Activated naive CD4-positive, alpha-beta T cell treated with anti-CD3 and anti-CD28 coated beads for 36 hours (primary cell): Measurements from ENCODE around the gene GJA8. TPM values are rescaled to one million over a fixed set of nuclear protein-coding genes. Genes with fewer than 3 reads are reported as not detected.
A peak's percentile ranks its signal among the peaks of the same experiment; 100 is the strongest.
"Not testable (repeated sequence)": the region's sequence is repeated elsewhere in the genome, so short reads cannot be mapped to it uniquely, and the experiment has no call there.

Experiments
- CTCF ChIA-PET: fragments of 350-600 bp; sonication (Branson Sonifier 250); formaldehyde crosslinking; loops from one replicate; lab custom pipeline; 2021; ENCODE audit warnings: antibody characterized with exemption; lab: Charles Lee
- DNase-seq: peaks from one replicate; pipeline ENCODE4 v3.0.0-alpha.2; 2020
- H3K27ac Mint-ChIP-seq: one replicate; pipeline ENCODE4 v1.8.0; 2021; ENCODE audit warnings: mild to moderate bottlenecking, mixed read lengths
- H3K27me3 Mint-ChIP-seq: one replicate; pipeline ENCODE4 v1.8.0; 2021; ENCODE audit warnings: low read depth, mixed read lengths
- H3K36me3 Mint-ChIP-seq: one replicate; pipeline ENCODE4 v1.8.0; 2021; ENCODE audit warnings: low read depth, mixed read lengths
- H3K4me1 Mint-ChIP-seq: one replicate; pipeline ENCODE4 v1.8.0; 2021; ENCODE audit warnings: low read depth, mixed read lengths
- H3K4me3 Mint-ChIP-seq: one replicate; pipeline ENCODE4 v1.8.0; 2021; ENCODE audit warnings: mild to moderate bottlenecking, moderate library complexity, mixed read lengths
- H3K9me3 Mint-ChIP-seq: one replicate; pipeline ENCODE4 v1.8.0; 2021; ENCODE audit warnings: mixed read lengths
- intact Hi-C: fragments of 100-400 bp; cut with micrococcal nuclease; formaldehyde crosslinking; loops from one replicate; pipeline ENCODE4 v1.15.1; 2023
- total RNA-seq, 2 experiments: library from RNA; stranded (reverse); gene quantifications; one replicate each; pipeline ENCODE4 v1.2.3, GENCODE V29; 2021

Gene GJA8
- total RNA-seq, 2 experiments from 2014 or later: not detected

DNA sequence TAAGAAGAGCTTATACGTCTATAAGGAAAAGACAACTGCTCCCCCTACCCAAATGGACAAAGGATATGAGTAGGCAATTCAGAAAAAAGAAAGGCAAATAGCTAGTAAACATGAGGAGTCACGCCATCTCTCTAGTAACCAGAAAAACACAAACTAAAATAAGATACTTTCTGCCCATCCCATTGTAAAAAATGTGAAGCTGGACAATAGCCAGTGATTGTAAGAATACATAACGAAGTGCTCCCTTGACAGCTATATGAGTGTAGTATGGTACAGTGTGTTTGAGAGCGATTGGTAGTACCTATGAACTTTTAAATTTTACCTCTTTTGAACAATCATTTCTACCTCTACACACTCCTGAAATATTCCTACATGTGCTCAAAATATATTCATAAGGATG, 7.5 kb upstream of the GJA8 start:
- Mint-ChIP-seq H3K9me3 (no peaks in the 10 kb centered on the region), H3K27me3 (no peaks in the 10 kb centered on the region), H3K4me1 (peaks cover 2% of the 10 kb centered on the region), H3K27ac (no peak overlapping the region), H3K36me3 (no peaks in the 10 kb centered on the region), H3K4me3 (no peak overlapping the region)
- DNase-seq: no peak
- CTCF ChIA-PET: interaction anchor here (1.2 kb wide), 1 partner anchor 172 kb away, joined by 3 read pairs; no protein-coding TSS in a partner anchor
- intact Hi-C loops: no loop called here

DNA sequence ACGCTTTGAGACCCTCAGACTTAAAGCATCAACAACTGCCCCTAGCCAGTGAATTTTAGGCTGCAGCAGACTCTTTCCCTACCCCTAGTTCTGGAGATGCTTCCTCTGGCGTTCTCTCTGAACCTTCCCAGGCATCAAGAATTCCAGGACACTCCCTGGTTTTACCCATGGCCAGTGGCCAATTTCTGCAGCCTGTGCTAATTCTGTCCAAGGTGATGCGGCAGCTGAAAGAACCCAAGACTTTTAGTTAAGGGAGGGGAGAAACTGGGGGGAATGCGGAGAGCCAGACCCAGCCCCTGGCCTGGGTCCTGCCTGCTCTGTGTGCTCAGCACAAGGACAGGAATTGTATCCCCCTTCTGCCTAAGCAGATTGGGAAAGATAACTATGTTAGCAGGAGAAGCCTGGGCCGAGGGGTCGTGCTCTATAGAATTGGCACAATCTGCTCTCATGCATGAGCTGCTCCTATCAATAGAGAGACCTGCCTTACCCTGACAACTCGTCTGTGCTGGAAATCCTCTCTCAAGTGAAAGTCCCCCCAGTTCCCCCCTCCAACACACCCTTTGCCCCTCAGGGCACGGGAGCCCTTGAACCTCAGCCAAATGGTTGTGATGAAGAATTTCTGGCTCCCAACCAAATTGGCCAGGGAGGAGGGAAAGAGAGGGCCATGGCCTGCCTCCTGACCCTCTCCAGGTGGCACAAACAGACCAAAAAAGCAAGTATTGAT, 5.4 kb upstream of the GJA8 start:
- Mint-ChIP-seq H3K27me3 (no peaks in the 10 kb centered on the region), H3K4me3 (no peak overlapping the region), H3K36me3 (no peaks in the 10 kb centered on the region), H3K9me3 (no peaks in the 10 kb centered on the region), H3K4me1 (no peaks in the 10 kb centered on the region), H3K27ac (no peak overlapping the region)
- no peak for DNase-seq
- intact Hi-C loops: no loop called here
- CTCF ChIA-PET: no interaction called here

DNA sequence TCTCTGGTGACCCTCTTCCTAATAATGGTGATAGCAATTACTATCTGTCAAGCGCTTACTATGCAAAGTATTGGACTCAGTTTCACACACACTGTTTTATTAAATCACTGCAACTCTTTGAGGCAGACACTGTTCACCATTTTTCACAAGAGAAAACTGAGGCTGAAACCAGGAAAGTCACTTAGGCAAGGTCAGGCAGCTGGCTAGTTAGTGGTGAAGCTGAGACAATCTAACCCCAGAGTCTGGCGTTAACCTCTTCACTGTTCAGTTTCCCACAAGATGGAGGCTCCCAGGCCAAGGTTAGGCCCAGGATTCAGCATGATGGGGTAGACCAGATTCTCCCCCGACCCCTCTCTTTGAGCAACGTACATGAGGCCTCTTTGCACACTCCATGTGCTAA, 4.8 kb upstream of the GJA8 start:
- intact Hi-C loops: no loop called here
- Mint-ChIP-seq H3K4me1 (no peaks in the 10 kb centered on the region), H3K27me3 (no peaks in the 10 kb centered on the region), H3K4me3 (no peak overlapping the region), H3K9me3 (no peaks in the 10 kb centered on the region), H3K27ac (no peak overlapping the region), H3K36me3 (no peaks in the 10 kb centered on the region)
- DNase-seq: no peak
- CTCF ChIA-PET: no interaction called here

DNA sequence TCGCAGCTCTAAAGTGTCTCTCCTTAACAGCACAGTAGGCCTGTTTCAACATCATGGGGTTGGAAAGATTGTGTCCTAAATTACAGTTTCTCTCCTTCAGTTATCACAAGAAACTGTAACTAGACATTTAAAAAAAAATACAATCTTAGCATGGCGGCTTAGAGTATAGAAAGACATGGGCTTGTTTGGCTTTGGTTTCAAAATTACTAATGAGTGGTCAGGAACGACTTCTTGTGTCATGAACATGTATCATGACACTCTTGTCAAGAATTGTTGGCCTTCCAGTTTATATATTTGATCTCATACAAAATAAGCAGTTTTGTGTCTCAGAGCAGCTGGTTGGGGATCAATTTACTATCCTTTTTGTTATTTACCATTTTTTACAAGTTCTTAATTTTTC, 2.1 kb downstream of the GJA8 start:
- no peaks in the 10 kb centered on the region for H3K27me3 Mint-ChIP-seq
- no peaks in the 10 kb centered on the region for H3K9me3 Mint-ChIP-seq
- no peak overlapping the region for H3K4me3 Mint-ChIP-seq
- CTCF ChIA-PET: interaction anchor here (3.3 kb wide), 1 partner anchor 12 kb away, joined by 15 read pairs; no protein-coding TSS in a partner anchor
- H3K4me1 Mint-ChIP-seq: peaks cover 6% of the 10 kb centered on the region
- H3K27ac Mint-ChIP-seq: no peak overlapping the region
- no peak for DNase-seq
- intact Hi-C loops: no loop called here
- H3K36me3 Mint-ChIP-seq: no peaks in the 10 kb centered on the region

- H3K4me3 Mint-ChIP-seq: no peak overlapping the region
- H3K9me3 Mint-ChIP-seq: no peaks in the 10 kb centered on the region
- DNase-seq: no peak
- intact Hi-C loops: no loop called here
- H3K27ac Mint-ChIP-seq: no peak overlapping the region
- H3K4me1 Mint-ChIP-seq: peaks cover 6% of the 10 kb centered on the region
- no peaks in the 10 kb centered on the region for H3K27me3 Mint-ChIP-seq
- CTCF ChIA-PET: no interaction called here
- H3K36me3 Mint-ChIP-seq: no peaks in the 10 kb centered on the region
Measured at GRCh38 chr1:147907786-147908509, 5.4 kb downstream of the GJA8 start.

GRCh38 chr1:147912553-147912952, 10.0 kb downstream of the GJA8 start:
- DNase-seq: no peak
- Mint-ChIP-seq H3K36me3 (no peaks in the 10 kb centered on the region), H3K4me1 (no peaks in the 10 kb centered on the region), H3K4me3 (no peak overlapping the region), H3K27ac (no peak overlapping the region), H3K27me3 (peaks cover 6% of the 10 kb centered on the region), H3K9me3 (no peaks in the 10 kb centered on the region)
- CTCF ChIA-PET: interaction anchor here (1.0 kb wide), 1 partner anchor 20 kb away, joined by 3 read pairs; no protein-coding TSS in a partner anchor
- intact Hi-C loops: no loop called here

GRCh38 chr1:147913362-147913942, 10.9 kb downstream of the GJA8 start:
- intact Hi-C loops: no loop called here
- Mint-ChIP-seq H3K27ac (no peak overlapping the region), H3K36me3 (no peaks in the 10 kb centered on the region), H3K4me1 (no peaks in the 10 kb centered on the region), H3K4me3 (no peak overlapping the region), H3K27me3 (peaks cover 6% of the 10 kb centered on the region), H3K9me3 (no peaks in the 10 kb centered on the region)
- DNase-seq: no peak
- CTCF ChIA-PET: interaction anchor here (1.0 kb wide), 1 partner anchor 20 kb away, joined by 3 read pairs; no protein-coding TSS in a partner anchor

- Mint-ChIP-seq H3K27me3 (peaks cover 6% of the 10 kb centered on the region), H3K4me1 (peaks cover 4% of the 10 kb centered on the region), H3K27ac (no peak overlapping the region), H3K9me3 (no peaks in the 10 kb centered on the region), H3K4me3 (no peak overlapping the region), H3K36me3 (no peaks in the 10 kb centered on the region)
- no peak for DNase-seq
- intact Hi-C loops: no loop called here
- CTCF ChIA-PET: interaction anchor here (0.8 kb wide), 1 partner anchor 27 kb away, joined by 3 read pairs; no protein-coding TSS in a partner anchor
Measured at GRCh38 chr1:147919896-147920295, 17.3 kb downstream of the GJA8 start.

DNA sequence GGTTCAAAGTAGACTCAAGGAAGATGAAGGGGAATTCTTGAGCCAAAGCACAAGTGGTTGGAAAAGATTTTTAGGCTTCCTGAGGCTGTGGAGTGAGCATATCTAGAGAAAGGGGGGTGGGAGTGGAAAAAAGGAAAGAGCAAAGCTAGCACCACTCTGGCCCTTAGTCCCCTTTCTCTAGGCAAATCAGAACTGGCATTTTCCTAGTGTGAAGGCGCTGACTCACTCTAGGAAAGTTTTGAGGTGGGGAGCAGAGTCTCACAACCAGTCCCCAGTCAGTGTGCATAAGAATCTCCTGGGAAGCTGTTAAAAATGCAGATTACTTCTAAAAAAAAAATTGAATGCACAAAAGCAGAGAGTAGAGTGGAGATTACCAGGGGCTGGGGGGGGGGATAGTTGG, 22.2 kb downstream of the GJA8 start:
- Mint-ChIP-seq H3K4me1 (peaks cover 9% of the 10 kb centered on the region), H3K36me3 (no peaks in the 10 kb centered on the region), H3K4me3 (no peak overlapping the region), H3K9me3 (no peaks in the 10 kb centered on the region), H3K27me3 (no peaks in the 10 kb centered on the region), H3K27ac (no peak overlapping the region)
- intact Hi-C loops: no loop called here
- CTCF ChIA-PET: no interaction called here
- no peak for DNase-seq

- DNase-seq, H3K36me3 Mint-ChIP-seq, CTCF ChIA-PET, H3K27me3 Mint-ChIP-seq, H3K9me3 Mint-ChIP-seq, intact Hi-C loops, H3K27ac Mint-ChIP-seq, H3K4me3 Mint-ChIP-seq: not testable (repeated sequence)
- H3K4me1 Mint-ChIP-seq: peaks cover 30% of the 10 kb centered on the region
Measured at GRCh38 chr1:147927215-147927614, 24.6 kb downstream of the GJA8 start.

DNA sequence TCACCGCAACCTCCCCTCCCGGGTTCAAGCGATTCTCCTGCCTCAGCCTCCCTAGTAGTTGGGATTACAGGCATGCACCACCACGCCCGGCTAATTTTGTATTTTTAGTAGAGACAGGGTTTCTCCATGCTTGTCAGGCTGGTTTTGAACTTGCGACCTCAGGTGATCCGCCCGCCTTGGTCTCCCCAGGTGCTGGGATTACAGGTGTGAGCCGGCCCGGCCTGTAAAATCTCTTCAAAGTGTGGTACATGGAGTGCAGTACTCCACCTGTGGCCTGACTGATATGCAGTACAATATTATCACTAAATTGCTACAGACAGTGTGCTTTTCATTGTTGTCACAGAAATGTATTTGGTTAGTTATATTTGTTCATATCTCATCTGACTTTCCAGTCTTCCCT, 25.1 kb downstream of the GJA8 start:
- DNase-seq, H3K4me3 Mint-ChIP-seq, H3K27ac Mint-ChIP-seq, H3K9me3 Mint-ChIP-seq, CTCF ChIA-PET, H3K36me3 Mint-ChIP-seq, H3K27me3 Mint-ChIP-seq, intact Hi-C loops: not testable (repeated sequence)
- peaks cover 34% of the 10 kb centered on the region for H3K4me1 Mint-ChIP-seq

GRCh38 chr1:147928236-147929132, 25.9 kb downstream of the GJA8 start, which contains the start of gene GPR89B:
GPR89B (plus strand) TSS chr1:147928420; CDS start chr1:147928537, 117 bp downstream.
- H3K36me3 Mint-ChIP-seq: not testable (repeated sequence)
- Mint-ChIP-seq H3K27ac (peak within 1 kb of the TSS; percentile 75), H3K4me3 (peak within 1 kb of the TSS; percentile 82)

More at GRCh38 chr1:147928236-147929132, 25.9 kb downstream of the GJA8 start, which contains the start of gene GPR89B:
- DNase-seq: peak; percentile 95
- intact Hi-C loops, H3K27me3 Mint-ChIP-seq, CTCF ChIA-PET, H3K9me3 Mint-ChIP-seq: not testable (repeated sequence)
- H3K4me1 Mint-ChIP-seq: peaks cover 34% of the 10 kb centered on the region
